Fibroblast of lung (primary cell): Measurements from ENCODE around the gene SNORC. TPM values are rescaled to one million over a fixed set of nuclear protein-coding genes. Genes with fewer than 3 reads are reported as not detected.

Source experiments
- DNase-seq, 2 donors: peaks; one replicate each; pipeline versions ENCODE4 v3.0.0 to v3.0.0-alpha.2; 2010; ENCODE audit warnings: low read depth in 2 of 2
- H2AFZ ChIP-seq: 2 replicates; pipeline ENCODE4 v1.5.1; 2012; ENCODE audit warnings: low read length, control low read depth, inconsistent platforms
- H3K27ac ChIP-seq: 2 replicates; pipeline ENCODE4 v1.5.1; 2011; ENCODE audit warnings: low read length, control low read depth; ENCODE audit not compliant: insufficient read depth
- H3K27me3 ChIP-seq: 2 replicates; pipeline ENCODE4 v1.5.1; 2011; ENCODE audit warnings: mild to moderate bottlenecking, low read length; ENCODE audit not compliant: control insufficient read depth, insufficient read depth
- H3K36me3 ChIP-seq: 2 replicates; pipeline ENCODE4 v1.5.1; 2011; ENCODE audit warnings: low read length; ENCODE audit not compliant: control insufficient read depth, insufficient read depth
- H3K4me1 ChIP-seq: 2 replicates; pipeline ENCODE4 v1.5.1; 2011; ENCODE audit warnings: low read length; ENCODE audit not compliant: control insufficient read depth, insufficient read depth; ENCODE audit errors: extremely low read depth
- H3K4me2 ChIP-seq: 2 replicates; pipeline ENCODE4 v1.5.1; 2011; ENCODE audit warnings: low read length, control low read depth; ENCODE audit not compliant: insufficient read depth; ENCODE audit errors: extremely low read depth
- H3K4me3 ChIP-seq, 4 experiments: fragments of 200-600 bp in 1 of 4; sonication (generic) in 1 of 4; replicated peaks in 1 of 4; 2 replicates each; pipeline ENCODE4 v1.5.1; 2011 to 2016; ENCODE audit warnings: low read length in 4 of 4, low read depth in 3 of 4, mild to moderate bottlenecking in 3 of 4, control low read depth in 2 of 4, inconsistent platforms in 1 of 4, mixed read lengths in 1 of 4; ENCODE audit not compliant: insufficient read depth in 1 of 4; ENCODE audit errors: control extremely low read depth in 1 of 4
- H3K79me2 ChIP-seq: 2 replicates; pipeline ENCODE4 v1.5.1; 2012; ENCODE audit warnings: mild to moderate bottlenecking, low read length, inconsistent platforms; ENCODE audit not compliant: control insufficient read depth, insufficient read depth
- H3K9ac ChIP-seq: 2 replicates; pipeline ENCODE4 v1.5.1; 2011; ENCODE audit warnings: mild to moderate bottlenecking, low read length, control low read depth; ENCODE audit not compliant: insufficient read depth
- H3K9me3 ChIP-seq: 2 replicates; pipeline ENCODE4 v1.5.1; 2012; ENCODE audit warnings: low read depth, low read length; ENCODE audit not compliant: control insufficient read depth, insufficient read depth
- H4K20me1 ChIP-seq: 2 replicates; pipeline ENCODE4 v1.5.1; 2011; ENCODE audit warnings: low read length; ENCODE audit not compliant: control insufficient read depth, insufficient read depth; ENCODE audit errors: extremely low read depth
- EZH2 ChIP-seq: IDR thresholded peaks from 2 replicates; pipeline ENCODE4 v1.5.1; 2012; ENCODE audit warnings: low read length, control low read depth, mild to moderate bottlenecking; ENCODE audit errors: missing control alignments
- polyA minus RNA-seq: library from RNA; depleted of rRNA, polyadenylated mRNA; stranded (reverse); fragments of >200 nt; gene quantifications from 2 replicates; pipeline ENCODE4 v1.2.3, GENCODE V29; 2011; ENCODE audit warnings: low replicate concordance
- polyA plus RNA-seq, 2 donors: library from polyadenylated mRNA; depleted of rRNA in 1 of 2; stranded (reverse) in 1 of 2; unstranded in 1 of 2; fragments of >200 nt; gene quantifications; 2 replicates each; pipeline ENCODE4 v1.2.1, GENCODE V29; 2011 to 2012; ENCODE audit warnings: missing spikeins in 1 of 2
- total RNA-seq: library from RNA; depleted of rRNA; stranded (reverse); fragments of >200 nt; gene quantifications from 2 replicates; pipeline ENCODE4 v1.2.1, GENCODE V29; 2014
- TF ChIP-seq, protein P1 (sequence below), 2 donors: IDR thresholded peaks in 1 of 2; conservative IDR thresholded peaks in 1 of 2; 1 replicate in 1 of 2; 2 replicates in 1 of 2; pipeline ENCODE4 v1.5.1; 2011 to 2012; ENCODE audit warnings: low read length in 2 of 2, control low read depth in 1 of 2, inconsistent platforms in 1 of 2, low read depth in 1 of 2, mild to moderate bottlenecking in 1 of 2

SNORC gene
- total RNA-seq: 0.77 and 0.83 TPM in 2 replicates
- polyA plus RNA-seq: 0.08 and 0.14 TPM in 2 replicates
- 0.28 and 0.59 TPM in 2 replicates for polyA plus RNA-seq (2012)
- not detected in 2 replicates for polyA minus RNA-seq

GRCh38 chr2:232870018-232870765 lies at the start of gene SNORC:
TSS of gene SNORC (plus strand) at chr2:232870264. CDS start at chr2:232870342, 78 bp downstream.
- TF ChIP-seq, protein P1, sequence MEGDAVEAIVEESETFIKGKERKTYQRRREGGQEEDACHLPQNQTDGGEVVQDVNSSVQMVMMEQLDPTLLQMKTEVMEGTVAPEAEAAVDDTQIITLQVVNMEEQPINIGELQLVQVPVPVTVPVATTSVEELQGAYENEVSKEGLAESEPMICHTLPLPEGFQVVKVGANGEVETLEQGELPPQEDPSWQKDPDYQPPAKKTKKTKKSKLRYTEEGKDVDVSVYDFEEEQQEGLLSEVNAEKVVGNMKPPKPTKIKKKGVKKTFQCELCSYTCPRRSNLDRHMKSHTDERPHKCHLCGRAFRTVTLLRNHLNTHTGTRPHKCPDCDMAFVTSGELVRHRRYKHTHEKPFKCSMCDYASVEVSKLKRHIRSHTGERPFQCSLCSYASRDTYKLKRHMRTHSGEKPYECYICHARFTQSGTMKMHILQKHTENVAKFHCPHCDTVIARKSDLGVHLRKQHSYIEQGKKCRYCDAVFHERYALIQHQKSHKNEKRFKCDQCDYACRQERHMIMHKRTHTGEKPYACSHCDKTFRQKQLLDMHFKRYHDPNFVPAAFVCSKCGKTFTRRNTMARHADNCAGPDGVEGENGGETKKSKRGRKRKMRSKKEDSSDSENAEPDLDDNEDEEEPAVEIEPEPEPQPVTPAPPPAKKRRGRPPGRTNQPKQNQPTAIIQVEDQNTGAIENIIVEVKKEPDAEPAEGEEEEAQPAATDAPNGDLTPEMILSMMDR (conservative IDR thresholded peaks at IDR 0.05 in 1 of 2, IDR thresholded peaks at IDR 0.05 in 1 of 2; ENCODE audit: low read depth in 1 of 2, low read length in 2 of 2): no peak
- TF ChIP-seq EZH2: no peak
- no peaks in the 10 kb centered on the region for H3K4me1 ChIP-seq

GRCh38 chr2:232829988-232830387 lies 40.1 kb upstream of the SNORC start:
- H3K9me3 ChIP-seq: no peaks in the 10 kb centered on the region
- peaks cover 12% of the 10 kb centered on the region for H3K36me3 ChIP-seq

More at GRCh38 chr2:232870018-232870765, at the start of gene SNORC:
- H3K9ac ChIP-seq: no peak within 1 kb of the TSS
- no peaks in the 10 kb centered on the region for H3K79me2 ChIP-seq
- no peaks in the 10 kb centered on the region for H3K36me3 ChIP-seq
- no peaks in the 10 kb centered on the region for H3K9me3 ChIP-seq
- no peak within 1 kb of the TSS for H3K27ac ChIP-seq
- no peak within 1 kb of the TSS for H3K4me3 ChIP-seq
- H3K27me3 ChIP-seq: no peaks in the 10 kb centered on the region
- H2AFZ ChIP-seq: no peak within 1 kb of the TSS
- H3K4me2 ChIP-seq: no peak within 1 kb of the TSS
- no peaks in the 10 kb centered on the region for H4K20me1 ChIP-seq
- no peak for DNase-seq

GRCh38 chr2:232831496-232831895 lies 38.6 kb upstream of the SNORC start:
- H3K27ac ChIP-seq: no peak overlapping the region
- H3K9ac ChIP-seq: no peak overlapping the region
- no peaks in the 10 kb centered on the region for H3K27me3 ChIP-seq
- H3K79me2 ChIP-seq: no peaks in the 10 kb centered on the region
- TF ChIP-seq, protein P1 (conservative IDR thresholded peaks at IDR 0.05 in 1 of 2, IDR thresholded peaks at IDR 0.05 in 1 of 2; ENCODE audit: low read depth in 1 of 2, low read length in 2 of 2): no peak
- no peak for TF ChIP-seq EZH2
- H2AFZ ChIP-seq: no peak overlapping the region
- H3K4me2 ChIP-seq: no peak overlapping the region
- peaks cover 12% of the 10 kb centered on the region for H3K36me3 ChIP-seq
- no peak for DNase-seq
- H3K4me1 ChIP-seq: no peaks in the 10 kb centered on the region
- H3K9me3 ChIP-seq: no peaks in the 10 kb centered on the region
- no peak overlapping the region for H3K4me3 ChIP-seq
- peaks cover 2% of the 10 kb centered on the region for H4K20me1 ChIP-seq

More at GRCh38 chr2:232829988-232830387, 40.1 kb upstream of the SNORC start:
- DNase-seq: no peak
- Histone ChIP-seq H3K79me2 (no peaks in the 10 kb centered on the region), H3K4me1 (no peaks in the 10 kb centered on the region), H3K27ac (no peak overlapping the region), H3K4me3 (no peak overlapping the region), H4K20me1 (peaks cover 2% of the 10 kb centered on the region), H2AFZ (no peak overlapping the region), H3K27me3 (no peaks in the 10 kb centered on the region), H3K4me2 (no peak overlapping the region), H3K9ac (no peak overlapping the region)
- TF ChIP-seq, protein P1 (conservative IDR thresholded peaks at IDR 0.05 in 1 of 2, IDR thresholded peaks at IDR 0.05 in 1 of 2; ENCODE audit: low read depth in 1 of 2, low read length in 2 of 2): no peak
- TF ChIP-seq EZH2: no peak
